Vagina (tissue), 2 donors: Measurements from ENCODE around the gene CST2.
"Not testable (repeated sequence)": the region's sequence is repeated elsewhere in the genome, so short reads cannot be mapped to it uniquely, and the experiment has no call there.

Source experiments
- CTCF ChIP-seq, 3 experiments: fragments of 450-650 bp in 2 of 3; fragments of 200-600 bp in 1 of 3; sonication (generic) in 1 of 3; IDR thresholded peaks; one replicate each; pipeline ENCODE4 v1.5.1; 2017 to 2019; ENCODE audit warnings: antibody characterized with exemption in 3 of 3, mild to moderate bottlenecking in 2 of 3, moderate library complexity in 2 of 3
- POLR2A ChIP-seq, 2 donors: fragments of 450-650 bp; IDR thresholded peaks; one replicate each; pipeline ENCODE4 v1.6.1; 2017; ENCODE audit warnings: antibody characterized with exemption in 2 of 2, mild to moderate bottlenecking in 2 of 2, moderate library complexity in 2 of 2

- not testable (repeated sequence) for TF ChIP-seq CTCF, POLR2A (IDR thresholded peaks at IDR 0.05)
Measured at GRCh38 chr20:23810349-23810748, 16.2 kb downstream of the CST2 start.
